Measurements from ENCODE around the gene STPG2.

The STPG2 gene

DNA sequence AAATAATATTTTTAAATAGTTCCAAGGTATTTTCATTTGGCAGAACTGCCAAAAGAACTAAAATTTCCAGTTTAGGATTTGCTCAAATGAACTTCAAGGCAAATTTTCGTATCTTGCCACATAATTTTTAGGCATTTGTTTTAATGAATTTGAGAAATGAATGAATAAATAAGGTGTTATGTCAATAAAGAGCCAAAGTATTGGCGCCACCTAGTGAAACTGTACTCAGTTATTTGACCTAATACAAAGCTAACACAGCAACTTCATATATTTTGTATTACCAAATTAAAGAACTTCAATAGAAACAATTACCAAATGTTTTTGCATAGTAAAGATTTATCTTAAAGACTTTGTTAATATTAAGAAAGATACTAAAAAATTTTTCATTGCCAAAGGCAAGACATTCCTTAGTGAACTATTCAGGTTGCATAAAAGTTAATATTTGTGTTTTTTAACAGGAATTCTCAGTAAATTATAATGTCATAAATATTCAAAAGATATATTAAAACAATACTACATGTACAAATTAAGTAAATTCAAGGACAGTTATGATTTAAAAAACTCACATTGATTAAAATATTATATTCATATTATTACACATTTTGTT is 50.3 kb downstream of the STPG2 start:
- no peak for DNase-seq

DNA sequence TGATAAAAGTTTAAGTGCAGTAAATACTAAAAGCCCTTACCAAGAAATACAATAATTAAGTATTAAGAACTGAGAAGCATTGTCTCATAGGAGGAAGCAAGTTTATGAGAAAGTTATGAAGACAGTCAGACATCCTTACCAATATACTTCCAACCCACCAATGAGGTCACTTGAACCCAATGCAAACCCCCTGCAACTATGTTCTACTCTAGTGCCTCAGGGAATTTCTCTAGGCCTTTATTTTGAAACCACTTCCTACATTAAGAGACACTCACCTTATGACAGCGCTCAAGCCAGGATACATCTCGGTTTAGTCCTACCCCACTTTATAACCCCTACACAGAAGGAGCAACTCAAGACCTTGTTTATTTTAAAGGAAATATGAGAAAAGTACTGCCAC is 61.3 kb downstream of the STPG2 start:
- DNase-seq = no peak

DNA sequence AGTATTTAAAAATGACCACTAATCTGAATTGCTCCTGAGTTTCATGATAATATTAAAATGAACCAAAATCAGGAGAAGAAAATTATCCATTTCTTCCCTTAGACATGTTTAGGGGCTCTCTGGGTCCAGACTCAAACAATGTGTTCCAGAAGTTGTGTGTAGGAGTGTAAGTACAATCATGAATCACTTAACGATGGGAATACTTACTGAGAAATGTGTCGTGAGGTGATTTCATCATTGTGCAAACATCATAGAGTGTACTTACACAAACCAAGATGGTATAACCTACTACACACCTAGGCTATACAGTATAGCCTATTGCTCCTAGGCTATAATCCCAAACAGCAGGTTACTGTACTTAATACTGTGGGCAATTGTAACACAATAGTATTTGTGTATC is 74.8 kb downstream of the STPG2 start:
- DNase-seq = no peak

DNA sequence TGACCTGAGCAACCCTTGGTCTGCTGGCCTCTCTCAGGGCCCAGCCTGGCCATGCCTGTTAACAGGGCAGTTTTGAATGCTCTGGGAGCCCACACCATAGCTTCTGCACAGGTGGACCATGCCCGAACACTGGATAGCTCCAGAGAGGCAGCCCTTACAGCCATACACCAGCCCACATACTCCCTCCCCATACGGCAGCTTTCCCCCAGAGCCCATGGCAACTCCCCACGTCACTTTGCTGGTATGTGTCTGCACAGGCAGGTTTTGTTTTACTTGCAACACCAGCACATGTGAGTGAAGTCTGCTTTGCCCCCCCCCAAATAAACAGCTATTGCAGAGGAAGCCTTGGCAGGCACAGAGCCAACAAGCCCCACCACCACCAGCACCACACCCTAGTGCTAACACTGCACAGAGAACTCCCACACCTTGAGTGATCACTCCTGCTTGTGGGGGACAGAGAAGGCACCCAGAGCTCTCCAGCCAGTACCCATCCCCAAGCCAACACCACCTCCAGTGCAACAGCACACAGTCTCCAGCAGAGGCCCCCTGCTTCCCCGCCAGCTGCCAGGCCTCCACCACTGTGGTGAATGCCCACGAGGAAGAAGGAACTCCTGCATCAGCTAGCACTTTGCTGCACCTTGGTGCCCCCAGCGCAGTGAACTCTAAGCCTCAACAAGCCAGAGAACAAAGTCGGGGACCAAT is 87.3 kb downstream of the STPG2 start:
- no peak for DNase-seq

DNA sequence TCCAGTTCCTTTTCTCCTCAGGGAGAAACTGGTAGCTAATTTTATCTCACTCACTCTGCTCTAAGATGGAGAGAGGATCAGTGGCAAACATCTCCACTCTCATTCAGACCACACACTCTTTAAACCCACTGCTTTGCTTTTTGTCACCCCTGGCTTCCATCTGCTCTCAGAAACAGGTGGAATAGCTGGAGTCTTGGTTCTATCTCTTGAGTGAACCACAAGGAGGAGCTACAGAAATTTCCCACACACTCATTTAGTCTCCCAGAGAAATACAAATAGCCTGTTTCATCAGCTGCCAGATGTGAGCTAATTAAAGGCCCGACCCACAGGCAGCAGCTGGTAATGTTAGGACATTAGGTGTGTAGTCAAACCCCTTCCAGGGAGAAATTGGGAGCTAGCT is 96.6 kb downstream of the STPG2 start:
- DNase-seq = no peak

DNA sequence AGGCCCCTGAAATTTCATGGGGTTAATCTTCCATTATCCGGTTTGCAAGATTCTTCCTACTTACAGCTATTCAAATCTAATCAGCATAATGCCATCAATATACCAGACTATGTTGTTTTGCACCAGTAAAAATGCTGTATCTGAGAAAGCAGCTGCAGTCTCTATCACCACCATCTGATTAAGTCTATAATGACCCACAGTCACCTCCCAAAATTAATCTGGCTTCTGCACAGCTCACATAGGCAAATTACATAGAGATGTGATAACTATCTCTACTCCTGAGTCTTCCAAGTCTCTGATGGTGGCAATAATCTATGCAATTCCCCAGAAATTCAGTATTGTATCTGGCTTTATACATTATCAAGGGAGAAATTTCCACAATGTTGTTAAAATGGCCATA is 113.2 kb downstream of the STPG2 start:
- no peak for DNase-seq

DNA sequence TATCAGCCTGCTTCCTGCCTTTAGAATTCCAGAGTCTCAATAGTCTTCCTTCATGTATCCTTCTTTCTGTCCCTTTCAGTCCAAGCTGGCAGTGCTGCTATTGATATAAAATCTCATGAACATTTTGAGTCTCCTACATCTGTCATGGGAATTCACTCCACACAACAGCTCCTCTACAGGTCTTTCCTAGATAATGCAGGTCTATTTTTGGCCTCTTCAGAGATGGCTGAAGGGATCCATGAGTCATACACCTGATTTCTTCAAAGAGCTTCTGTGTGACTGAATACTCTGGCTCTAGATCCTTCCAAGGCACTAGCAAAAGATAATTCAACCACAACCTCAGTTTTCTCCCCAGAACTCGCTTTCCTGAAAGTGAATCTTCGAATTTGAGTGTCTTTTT is 115.4 kb downstream of the STPG2 start:
- DNase-seq = no peak

DNA sequence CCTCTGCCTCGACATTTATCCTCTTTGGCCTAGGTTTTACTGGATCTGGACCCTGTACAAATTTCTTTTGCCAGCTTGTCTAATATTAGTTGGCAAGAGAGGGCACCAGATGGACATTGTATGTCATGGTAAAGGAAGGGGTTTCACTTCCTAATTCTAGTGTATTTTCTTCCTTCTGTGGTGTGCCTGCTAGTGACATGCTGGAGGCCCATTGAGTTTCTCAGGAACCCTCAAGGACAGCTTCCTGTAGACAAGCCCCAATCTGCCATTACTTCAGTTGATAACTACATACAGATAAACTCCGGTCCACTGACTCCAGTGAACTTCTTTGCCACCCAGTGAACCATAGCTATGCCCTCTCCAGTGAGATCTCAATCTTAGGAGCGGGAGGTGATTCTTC is 116.9 kb downstream of the STPG2 start:
- no peak for DNase-seq

DNA sequence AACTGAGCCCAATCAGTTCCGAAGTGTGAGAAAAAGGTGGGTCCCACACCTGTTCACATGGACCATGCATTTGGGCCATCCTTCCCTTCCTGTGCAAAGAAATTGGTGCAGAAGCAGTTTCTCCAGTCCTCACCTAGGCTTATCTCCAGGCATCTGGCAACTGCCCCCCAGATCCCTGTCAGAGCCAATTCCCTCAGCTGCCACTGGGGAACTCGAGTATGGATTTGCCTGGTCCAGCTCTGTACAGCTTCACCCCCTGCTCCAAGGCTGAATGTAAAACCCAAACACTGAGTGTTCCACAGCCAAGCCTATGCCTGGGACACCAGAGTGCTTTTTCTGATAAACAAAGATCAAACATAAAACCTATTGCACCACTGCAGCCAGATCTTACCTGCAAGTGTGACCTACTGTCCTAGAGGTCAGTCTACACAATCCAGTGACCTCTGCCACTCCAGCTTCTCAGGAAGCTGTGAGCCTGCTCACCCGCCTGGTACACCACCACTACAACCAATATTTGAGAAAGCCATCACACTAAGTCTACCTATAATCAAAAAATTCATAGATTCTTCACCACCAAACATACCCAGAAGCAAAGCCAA is 136.4 kb downstream of the STPG2 start:
- no peak for DNase-seq

DNA sequence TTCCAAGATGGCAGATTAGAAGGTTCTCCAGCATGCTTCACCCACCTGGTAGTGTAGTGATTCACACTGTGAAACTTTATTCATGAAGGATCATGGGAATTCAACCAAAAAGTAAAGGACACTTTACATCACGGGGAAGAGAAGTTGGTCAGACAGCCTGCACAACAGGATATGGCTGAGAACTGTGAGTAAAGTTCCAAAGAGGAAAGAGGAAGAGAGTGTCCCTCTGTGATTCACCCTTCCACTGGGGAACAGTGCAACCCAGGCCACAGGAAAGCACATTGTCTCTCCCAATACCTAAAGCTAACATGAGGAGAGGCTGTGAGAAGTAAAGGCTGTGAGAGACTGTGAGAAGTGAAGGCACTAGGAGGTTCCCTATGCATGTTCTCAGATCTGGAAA is 137.2 kb downstream of the STPG2 start:
- DNase-seq = no peak

DNA sequence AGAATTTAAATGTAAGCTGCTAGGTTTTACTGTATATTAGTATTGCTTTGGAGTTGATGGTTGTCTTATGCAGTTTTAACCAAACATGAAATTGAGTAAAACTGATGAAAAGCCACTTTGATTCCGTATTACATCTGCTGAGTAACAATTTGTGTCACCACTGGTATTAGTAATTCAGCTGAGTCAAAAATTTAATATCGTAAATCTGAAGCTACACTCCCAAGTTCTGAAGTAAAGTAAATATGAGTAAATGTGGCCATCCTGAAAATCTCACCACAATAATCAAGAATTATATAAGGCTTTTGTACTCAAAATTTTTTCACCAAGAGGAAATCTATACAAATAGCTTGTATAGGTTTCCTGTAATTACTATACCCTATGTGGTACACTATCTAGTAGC is 142.3 kb downstream of the STPG2 start:
- DNase-seq = no peak

DNA sequence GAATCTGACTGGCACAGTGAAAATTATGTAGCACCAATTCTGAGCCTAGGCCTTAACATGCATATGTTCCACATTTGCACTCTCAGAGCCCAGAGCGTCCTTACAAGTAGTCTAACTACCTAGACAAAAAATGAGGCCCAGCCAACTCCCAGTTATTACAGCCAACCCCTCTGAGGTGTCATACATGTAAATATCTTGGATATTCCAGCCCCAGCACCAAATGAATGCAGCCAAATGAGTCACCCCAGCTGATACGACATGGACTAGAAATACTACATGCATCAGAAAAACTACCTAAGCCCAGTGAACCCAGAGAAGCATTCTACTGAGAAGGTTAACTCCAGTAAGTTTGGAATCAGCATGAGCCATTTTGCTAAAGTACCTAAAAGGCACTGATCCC is 145.1 kb downstream of the STPG2 start:
- no peak for DNase-seq

DNA sequence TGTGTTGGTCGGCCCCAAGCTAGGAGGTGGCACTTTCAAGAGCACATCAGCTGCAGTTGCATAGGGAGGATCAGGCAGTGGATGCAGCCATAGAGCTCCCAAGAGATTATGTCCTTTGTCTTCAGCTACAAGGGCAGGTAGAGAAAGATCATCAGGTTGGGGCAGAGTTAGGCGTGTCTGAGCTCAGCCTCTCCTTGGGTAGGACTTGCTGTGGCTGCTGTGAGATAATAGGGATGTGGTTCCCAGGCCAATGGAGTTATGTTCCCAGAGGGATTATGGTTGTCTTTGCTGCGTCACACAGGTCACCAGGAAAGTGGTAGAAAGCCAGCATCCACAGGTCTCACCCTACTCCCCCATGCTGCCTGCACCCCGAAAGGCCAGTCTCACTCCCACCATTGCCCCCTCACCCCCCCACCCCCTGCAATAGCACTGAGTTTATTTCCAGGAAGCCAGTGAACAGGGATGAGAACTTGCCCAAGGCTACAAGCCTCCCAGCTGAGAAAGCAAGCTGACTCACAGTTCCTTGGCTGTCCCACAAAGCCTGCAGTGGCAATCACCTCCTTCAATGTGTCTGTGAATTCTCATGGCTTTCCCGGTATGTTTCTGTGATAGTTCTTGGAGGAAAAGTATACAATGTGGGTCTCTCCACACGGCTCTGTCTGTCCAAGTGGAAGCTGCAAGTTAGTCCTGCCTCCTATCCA is 148.4 kb downstream of the STPG2 start:
- no peak for DNase-seq

DNA sequence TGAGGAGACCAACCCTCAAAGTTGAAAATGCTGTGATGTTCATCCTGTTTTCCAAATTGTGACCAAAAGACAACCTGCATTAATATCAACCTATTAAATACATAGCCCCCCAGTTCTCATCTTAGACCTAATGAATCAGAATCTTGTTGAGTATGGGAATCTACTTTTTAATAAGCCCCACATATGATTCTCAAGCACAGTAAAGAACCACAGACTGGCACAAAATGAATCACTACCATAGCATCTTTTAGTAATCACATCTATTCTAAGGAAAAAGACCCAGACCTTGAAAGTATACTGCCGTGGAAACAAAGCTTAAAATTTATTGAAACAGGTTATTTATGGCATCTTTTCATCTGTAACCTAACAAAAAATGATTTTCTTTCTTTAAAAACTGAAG is 152.9 kb downstream of the STPG2 start:
- no peak for DNase-seq

DNA sequence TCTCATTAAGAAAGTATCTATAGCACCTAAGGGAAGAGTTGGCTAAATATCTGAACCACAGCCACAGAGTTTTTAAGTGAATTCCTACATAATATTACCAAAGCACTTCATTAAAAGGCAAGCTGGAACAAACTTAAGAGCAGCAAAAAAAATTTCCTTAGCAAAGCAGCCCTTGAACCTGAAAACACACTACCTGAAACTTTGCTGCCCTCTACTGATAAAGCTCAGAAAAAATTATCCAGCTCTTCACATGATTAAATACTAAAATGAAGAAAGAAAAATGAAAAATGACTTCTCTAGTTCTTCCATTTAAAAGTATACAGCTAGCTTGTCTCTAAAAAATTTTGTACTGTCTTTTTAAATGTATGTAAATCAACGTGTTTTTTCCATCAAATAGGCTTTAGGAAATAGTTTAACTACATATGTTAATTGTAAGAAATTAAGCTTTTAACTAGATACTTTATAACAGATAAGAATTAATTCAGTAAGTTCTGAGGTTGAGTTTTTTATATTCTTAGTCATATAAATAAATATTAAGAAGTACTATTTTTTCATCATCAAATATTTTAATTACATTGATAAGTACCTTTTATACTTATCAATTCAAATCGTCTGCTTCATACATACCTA is 156.1 kb downstream of the STPG2 start:
- DNase-seq = no peak

DNA sequence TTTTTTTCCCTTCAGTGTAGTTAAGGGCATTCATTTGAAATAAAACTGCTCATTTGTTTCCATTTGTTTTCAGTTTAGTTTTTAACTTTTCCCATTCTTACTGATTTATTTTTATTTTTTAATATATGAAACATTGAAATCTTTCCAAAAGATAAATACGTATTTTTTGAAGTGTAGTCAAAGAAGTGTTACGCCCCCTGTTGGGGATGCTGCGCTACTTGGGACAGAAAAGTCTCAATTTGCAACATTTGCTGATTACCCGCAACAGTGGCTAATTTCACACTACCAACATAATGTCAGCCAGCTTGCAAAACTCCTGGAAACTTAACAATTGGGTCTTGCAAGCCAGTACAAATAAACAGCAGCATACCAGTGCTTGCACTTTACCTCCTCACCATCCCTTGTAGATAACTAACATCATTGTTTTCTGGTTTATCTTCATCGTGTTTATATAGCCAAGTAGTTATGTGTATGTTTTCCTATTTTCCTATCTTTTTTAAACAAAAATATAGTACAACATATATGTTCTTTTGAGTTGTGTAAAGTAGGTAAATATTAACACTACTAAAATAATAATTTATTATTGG is 158.6 kb downstream of the STPG2 start:
- no peak for DNase-seq

DNA sequence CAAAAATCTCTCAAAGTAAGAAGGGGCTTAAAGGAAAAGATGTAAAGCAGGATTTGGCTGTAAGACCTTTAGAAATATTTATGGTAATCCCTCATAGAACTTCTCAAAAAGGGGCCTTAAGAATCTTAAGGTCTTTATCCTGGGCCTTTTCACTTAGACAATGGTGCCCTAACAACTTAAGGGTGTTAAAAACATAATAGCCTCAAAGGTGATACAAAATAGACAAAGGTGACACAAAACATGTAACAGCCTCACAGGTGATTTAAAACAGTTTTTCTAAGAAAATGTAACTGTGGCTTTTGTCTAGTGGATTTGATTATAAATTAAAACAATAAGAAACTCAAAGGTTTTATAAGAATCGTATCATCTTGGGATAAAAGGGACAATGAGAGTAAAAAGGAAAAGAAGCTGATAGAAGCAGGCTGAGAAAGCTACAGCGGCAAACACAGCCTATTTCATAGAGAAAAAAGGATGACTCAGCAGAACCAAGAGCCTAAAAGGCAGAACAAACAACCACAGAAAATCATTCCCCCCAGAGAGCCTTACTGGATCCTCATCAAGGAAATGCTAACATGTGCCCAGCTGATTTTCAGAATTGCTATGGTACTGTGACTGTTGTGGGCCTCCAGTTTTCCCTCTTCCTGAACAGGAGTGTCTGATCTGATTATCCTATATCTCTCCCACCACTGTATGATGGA is 164.3 kb downstream of the STPG2 start:
- no peak for DNase-seq

DNA sequence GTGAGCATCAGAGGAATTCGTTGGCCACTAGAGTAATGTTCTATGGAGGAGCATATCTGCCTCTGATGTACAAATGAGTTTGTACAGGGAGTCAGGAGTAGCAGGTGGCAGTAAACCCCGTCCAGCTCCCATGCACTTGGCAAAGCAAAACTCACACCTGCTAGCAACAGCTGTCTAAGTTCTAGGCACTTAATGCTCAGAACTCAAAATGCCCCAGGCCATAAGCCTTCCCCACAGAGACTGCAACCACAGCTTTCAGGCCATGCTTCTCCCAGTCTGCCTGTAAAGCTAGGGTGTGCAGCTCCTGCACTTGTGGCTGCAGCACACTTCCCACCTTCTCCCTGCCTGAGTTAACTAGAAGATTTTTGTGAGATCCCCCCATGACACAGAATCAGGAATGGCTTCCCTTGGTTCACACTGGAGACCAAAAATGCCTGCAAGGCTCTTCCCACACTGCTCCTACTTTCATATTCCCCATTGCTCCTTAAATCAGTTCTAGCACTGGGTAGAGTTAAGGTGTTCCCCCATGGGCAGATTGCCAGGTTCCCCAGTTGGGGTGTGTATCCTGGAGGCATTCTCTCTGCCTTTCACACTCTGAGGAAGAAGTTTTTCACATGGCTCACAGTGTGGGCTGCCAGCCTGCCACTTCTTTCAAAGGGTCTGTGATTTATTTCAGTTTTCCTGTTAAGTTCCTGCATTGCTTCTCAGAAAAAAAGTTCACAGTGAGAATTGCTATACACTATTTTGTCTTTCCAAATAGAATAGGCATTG is 189.9 kb downstream of the STPG2 start:
- no peak for DNase-seq

DNA sequence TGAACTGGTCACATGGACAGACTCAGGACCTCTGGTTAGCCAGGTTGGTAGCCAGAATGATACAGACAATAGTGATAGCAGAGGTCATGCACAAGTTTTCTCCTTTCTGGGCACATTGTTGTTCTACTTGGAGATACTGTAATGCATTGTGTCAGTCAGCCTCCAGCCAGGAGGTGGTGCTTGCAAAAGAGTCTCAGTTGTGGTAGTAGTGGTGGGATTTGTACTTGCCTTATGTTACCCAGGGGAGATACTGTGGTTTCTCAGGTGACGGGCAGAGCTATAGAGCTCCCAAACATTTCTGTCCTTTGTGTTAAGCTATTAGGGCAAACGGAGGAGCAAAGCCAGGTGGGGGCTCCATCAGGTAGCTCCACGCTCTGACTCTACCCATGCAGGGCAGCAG is 190.5 kb downstream of the STPG2 start:
- DNase-seq = no peak

DNA sequence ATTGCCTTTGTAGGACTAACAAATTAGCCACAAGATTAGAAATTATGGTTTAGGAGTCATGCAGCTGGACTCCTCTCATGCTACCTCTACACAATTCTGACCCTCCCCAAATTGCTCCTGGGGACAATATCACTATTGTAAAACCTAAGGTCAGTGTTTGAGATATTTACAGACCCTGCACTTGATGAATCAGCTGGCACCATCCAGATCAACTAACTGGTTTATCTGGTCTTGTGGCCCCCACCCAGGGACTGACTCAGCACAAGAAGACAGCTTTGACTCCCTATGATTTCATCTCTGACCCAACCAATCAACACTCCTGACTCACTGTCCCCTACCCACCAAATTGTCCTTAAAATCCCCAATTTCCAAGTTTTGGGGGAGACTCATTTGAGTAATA is 192.4 kb downstream of the STPG2 start:
- DNase-seq = no peak

DNA sequence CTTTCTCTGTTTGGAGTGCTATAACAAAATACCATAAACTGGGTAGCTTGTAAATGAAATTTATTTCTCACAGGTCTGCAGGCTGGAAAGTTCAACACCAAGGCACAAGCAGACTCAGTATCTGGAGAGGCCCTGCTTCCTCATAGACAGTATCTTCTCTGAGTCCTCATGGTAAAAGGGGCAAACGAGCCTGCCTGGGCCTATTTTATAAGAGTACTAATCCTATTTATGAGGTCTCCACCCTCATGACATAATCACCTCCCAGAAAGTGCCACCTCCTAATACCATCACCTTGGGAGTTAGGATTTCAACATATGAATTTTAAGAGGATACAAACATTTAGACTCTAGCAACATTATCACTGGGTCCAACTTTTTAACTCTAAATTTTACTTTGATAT is 200.3 kb downstream of the STPG2 start:
- DNase-seq = no peak

DNA sequence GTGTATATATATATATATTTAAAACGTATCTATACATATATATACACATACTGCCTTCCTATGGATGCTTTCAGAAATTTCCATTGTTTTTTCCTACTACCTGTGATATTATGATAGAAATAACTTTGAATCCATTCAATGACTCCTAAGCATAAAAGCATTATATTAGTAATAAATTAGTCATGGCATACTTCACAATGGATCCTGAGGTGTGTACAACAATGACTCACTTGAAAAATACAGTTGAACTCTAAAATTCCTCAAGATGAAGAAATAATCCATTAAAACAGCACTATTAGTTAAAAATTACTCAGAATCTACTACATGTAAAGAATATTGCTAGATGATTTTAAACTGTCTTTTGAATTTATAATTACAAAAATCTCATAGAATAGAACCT is 201.1 kb downstream of the STPG2 start:
- DNase-seq = no peak
